ENCODE data around the gene ULK4. TPM values are rescaled to one million over a fixed set of nuclear protein-coding genes. Genes with fewer than 3 reads are reported as not detected.

The ULK4 gene
- total and polyA plus RNA-seq, 2 of the 8 experiments (the other 6 are each of a cell fraction or from before 2014, with no cell fraction given), result 3.0 to 10.8 TPM

GRCh38 chr3:41688595-41689380 lies 273.1 kb downstream of the ULK4 start:
- Histone ChIP-seq H3K4me2 (ENCODE audit: insufficient read depth in 1 of 2, low read depth in 2 of 2, low read length in 2 of 2) (no peak overlapping the region), H4K20me1 (replicated peaks in 1 of 2; ENCODE audit: control insufficient read depth in 1 of 2, insufficient read depth in 2 of 2, low read length in 2 of 2) (no peaks in the 10 kb centered on the region), H3K4ac (replicated peaks; ENCODE audit: insufficient read length, low read depth, low read length) (no peak overlapping the region), H3K14ac (ENCODE audit: insufficient read length) (no peak overlapping the region), H3K9ac (replicated peaks in 1 of 4; ENCODE audit: extremely low read depth in 1 of 4, low read depth in 3 of 4, low read length in 3 of 4) (no peak overlapping the region), H2AFZ (ENCODE audit: low read length) (no peak overlapping the region), H2BK120ac (replicated peaks; ENCODE audit: low read depth, low read length) (no peak overlapping the region), H4K8ac (ENCODE audit: extremely low read depth, insufficient read depth, low read length) (no peak overlapping the region), H4K91ac (replicated peaks; ENCODE audit: insufficient read length, low read length) (no peak overlapping the region), H3K18ac (ENCODE audit: extremely low read depth, low read length) (no peak overlapping the region), H2AK5ac (ENCODE audit: low read depth, low read length) (no peak overlapping the region), H3K27me3 (replicated peaks in 1 of 4; ENCODE audit: control insufficient read depth in 3 of 4, extremely low read depth in 1 of 4, insufficient read depth in 3 of 4, low read length in 3 of 4) (no peaks in the 10 kb centered on the region), H3K9me3 (ENCODE audit: insufficient read depth in 2 of 2, low read depth in 1 of 2, low read length in 1 of 2) (no peaks in the 10 kb centered on the region), H2BK20ac (ENCODE audit: low read length) (no peak overlapping the region), H4K5ac (ENCODE audit: insufficient read length, low read depth, low read length) (no peak overlapping the region), H3K79me2 (ENCODE audit: control insufficient read depth in 1 of 2, insufficient read depth in 2 of 2, low read length in 2 of 2) (no peaks in the 10 kb centered on the region), H3K36me3 (ENCODE audit: control insufficient read depth in 2 of 4, insufficient read depth in 4 of 4, low read length in 3 of 4) (no peaks in the 10 kb centered on the region; a peak in 1 of 8 replicates), H3K23ac (ENCODE audit: insufficient read length) (no peak overlapping the region), H2BK15ac (ENCODE audit: low read length) (no peak overlapping the region), H3K4me1 (replicated peaks in 1 of 4; ENCODE audit: control insufficient read depth in 3 of 4, insufficient read depth in 4 of 4, low read length in 3 of 4) (no peaks in the 10 kb centered on the region), H3K79me1 (ENCODE audit: low read depth, low read length) (no peaks in the 10 kb centered on the region), H2BK5ac (ENCODE audit: low read depth, low read length) (no peak overlapping the region), H2BK12ac (ENCODE audit: low read depth, low read length) (no peak overlapping the region), H3K56ac (replicated peaks; ENCODE audit: insufficient read length, low read depth, low read length) (no peak overlapping the region), H3K23me2 (ENCODE audit: low read depth, low read length) (no peaks in the 10 kb centered on the region; the same call in 1 of the 2 replicates), H3K4me3 (ENCODE audit: extremely low read depth in 1 of 4, insufficient read depth in 2 of 4, low read depth in 3 of 4, low read length in 4 of 4) (no peak overlapping the region), H3K27ac (ENCODE audit: low read depth, low read length) (no peak overlapping the region)
- DNase-seq (ENCODE audit: low read depth in 1 of 2, low spot score in 2 of 2) (no peak), FAIRE-seq (no peak)
- ChIA-PET POLR2A (ENCODE audit: partially characterized antibody) (no interaction called here), CTCF (ENCODE audit: partially characterized antibody) (no interaction called here)
- TF ChIP-seq CHD2 (IDR thresholded peaks at IDR 0.05; ENCODE audit: low read length) (no peak), GTF2F1 (IDR thresholded peaks at IDR 0.05; ENCODE audit: borderline replicate concordance, low read depth, low read length) (no peak), HDAC6 (IDR thresholded peaks at IDR 0.05; ENCODE audit: low read depth, low read length) (no peak), CHD1 (IDR thresholded peaks at IDR 0.05; ENCODE audit: low read depth, low read length) (no peak)
- 88% methylated on average over 4 of the region's 4 CpGs; no CpG with 5 or more reads in 1 of the 2 experiments for WGBS, 2 experiments (ENCODE audit: extremely low coverage in 1 of 2, insufficient coverage in 1 of 2, insufficient read length in 1 of 2, insufficient replicate concordance in 2 of 2, low coverage in 1 of 2, low lambda C conversion rate in 2 of 2, missing lambda C conversion rate in 1 of 2)

Data from H1 (cell line).